Stimulated activated CD4-positive, alpha-beta T cell treated with anti-CD3 and anti-CD28 coated beads, Interleukin-2, amount 100 ng/mL, for 4 hours (primary cell): ENCODE measurements around the gene BNC2.
"Not testable (repeated sequence)": the region's sequence is repeated elsewhere in the genome, so short reads cannot be mapped to it uniquely, and the experiment has no call there.

Experiments used
- DNase-seq: peaks from one replicate; pipeline ENCODE4 v3.0.0-alpha.2; 2020; ENCODE audit warnings: low read depth

The BNC2 gene

DNA sequence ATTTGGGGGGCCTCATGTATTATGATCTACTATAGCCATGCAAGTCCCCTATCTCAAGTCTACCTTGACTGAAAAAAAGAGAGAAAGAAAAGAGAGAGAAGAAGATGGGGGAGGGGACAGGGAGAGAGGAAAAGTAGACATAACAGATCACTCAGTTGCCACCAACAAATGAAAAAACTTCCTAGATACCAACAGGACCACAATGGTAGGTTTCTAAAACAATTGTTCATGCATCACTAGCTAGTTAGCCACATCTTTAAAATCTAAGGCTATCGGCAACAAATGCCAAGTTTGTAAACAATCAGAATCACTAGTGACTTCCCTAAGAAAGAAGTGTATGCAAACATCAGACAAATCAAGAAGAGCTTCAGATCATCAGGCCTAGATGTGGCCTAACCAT, 328.2 kb downstream of the BNC2 start:
- DNase-seq = no peak

DNA sequence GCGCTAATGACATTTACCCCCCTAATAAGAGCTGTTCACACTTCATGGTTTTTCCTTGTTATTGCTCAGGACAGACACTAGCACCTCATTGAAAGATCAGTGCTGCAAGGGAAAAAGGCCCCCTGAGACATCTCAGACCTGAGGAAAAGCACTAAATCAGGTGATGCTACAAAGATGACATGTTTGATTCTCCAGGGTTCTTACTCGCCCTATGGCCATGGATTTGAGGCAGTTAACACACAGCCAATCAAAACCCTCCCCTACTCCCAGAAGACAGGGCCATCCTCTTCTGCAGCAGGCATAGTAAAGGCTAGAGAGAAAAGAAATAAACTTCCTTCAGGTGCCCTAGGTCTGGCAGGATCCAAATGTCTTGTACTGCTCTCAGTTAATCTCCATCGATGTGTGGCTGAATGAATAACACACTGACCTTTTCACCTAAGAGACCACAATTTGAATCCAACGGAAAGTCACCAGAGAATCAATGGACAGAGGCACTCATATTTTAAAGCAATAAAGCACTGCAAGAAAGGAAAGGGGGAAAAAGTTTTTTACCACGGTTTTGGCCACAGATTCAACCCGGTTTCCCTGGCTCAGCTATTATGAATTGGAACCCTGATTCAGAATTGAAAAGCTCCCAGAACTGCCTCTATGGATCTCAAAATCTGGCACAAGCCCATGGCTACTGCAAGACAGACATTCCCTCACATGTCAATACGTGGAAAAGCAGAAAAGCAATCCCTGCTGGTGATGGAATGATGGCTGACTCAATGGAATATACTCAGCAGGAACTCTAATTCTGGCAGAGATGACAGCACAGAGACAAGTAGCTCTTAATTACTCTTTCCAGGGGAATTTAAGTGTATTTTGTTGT, 329.5 kb downstream of the BNC2 start:
- no peak for DNase-seq

DNA sequence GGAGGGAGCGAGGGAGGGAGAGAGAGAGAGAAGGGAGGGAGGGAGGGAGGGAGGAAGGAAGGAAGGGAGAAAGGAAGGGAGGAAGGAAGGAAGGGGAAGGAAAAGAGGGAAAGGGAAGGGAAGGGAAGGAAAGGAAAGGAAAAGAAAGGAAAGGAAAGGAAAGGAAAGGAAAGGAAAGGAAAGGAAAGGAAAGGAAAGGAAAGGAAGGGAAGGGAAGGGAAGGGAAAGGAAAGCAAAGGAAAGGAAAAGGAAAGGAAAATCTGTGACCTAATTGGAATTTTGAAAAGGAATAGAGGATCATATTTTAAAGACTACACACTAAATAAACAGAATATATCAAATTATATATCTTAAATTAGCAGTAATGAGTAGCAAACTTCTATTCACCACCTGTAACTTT, 330.8 kb downstream of the BNC2 start:
- not testable (repeated sequence) for DNase-seq

DNA sequence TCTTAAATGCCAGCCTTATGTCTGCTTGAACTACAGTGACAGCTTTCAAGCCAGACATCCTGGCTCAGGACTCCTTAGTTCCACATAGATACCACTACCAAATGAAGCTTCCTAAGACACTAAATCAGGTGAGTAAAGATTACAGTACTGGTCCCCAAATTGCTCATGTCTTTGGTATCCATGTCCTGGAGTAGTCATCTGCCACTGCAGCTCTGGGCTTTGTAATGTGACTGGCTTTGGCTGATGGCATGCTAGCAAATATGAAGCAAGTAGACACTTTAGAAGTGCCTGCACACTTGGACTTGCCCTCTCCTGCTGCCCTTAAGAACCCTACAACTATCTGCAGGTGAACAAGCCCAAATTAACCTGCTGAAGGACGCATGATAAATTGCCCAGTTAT, 334.9 kb downstream of the BNC2 start:
- DNase-seq = no peak

DNA sequence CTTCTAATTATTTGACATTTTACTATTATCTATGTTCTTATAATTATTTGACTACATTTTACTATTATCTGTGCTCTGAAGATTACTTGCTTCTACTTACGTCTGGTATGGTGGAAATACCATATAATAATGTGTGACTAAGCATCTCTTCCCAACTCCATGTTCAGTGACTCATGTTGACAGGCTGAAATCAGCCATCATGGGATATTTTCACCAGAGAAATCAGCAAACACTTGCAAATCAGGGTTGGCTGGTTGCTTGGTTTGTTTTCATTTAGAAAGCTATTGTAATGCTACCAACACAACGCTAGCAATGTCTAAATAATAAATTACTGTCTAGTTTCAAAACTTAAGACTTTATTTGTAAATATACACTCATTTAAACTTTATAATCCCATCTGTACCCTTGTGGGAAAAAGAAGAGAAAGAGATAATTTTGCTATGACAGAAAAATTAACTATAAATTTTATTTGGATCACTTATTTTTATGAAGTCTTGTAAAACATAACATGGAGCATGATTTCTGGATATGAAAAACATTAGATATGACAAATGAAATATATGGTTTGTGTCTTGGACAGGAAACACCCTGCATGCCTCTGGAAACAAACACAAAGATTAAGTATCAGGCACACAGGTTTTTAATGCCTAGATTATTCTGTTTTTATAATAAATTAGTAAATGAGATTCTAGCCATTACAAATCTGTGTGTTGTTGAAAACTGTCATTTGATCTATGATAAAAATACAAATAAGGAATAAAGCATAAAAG, 337.6 kb downstream of the BNC2 start:
- no peak for DNase-seq

DNA sequence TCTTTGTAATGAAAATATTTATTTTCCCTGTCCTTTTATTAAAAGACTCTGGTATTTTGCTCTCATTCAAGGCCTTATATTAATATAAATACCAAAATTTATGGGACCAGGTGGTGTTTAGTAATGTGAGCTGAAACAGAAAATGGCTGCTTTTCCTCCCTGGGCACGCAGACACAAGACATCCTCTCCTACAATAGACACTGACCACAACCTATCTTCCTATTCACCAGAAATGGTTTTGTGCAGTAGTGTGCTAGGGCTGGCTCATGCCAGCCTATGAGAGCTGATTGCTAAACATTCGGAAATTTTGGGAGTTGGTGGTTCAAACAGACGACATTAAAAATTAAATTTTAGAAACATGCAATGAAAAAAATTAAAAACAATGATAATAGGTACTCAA, 338.2 kb downstream of the BNC2 start:
- DNase-seq = no peak

DNA sequence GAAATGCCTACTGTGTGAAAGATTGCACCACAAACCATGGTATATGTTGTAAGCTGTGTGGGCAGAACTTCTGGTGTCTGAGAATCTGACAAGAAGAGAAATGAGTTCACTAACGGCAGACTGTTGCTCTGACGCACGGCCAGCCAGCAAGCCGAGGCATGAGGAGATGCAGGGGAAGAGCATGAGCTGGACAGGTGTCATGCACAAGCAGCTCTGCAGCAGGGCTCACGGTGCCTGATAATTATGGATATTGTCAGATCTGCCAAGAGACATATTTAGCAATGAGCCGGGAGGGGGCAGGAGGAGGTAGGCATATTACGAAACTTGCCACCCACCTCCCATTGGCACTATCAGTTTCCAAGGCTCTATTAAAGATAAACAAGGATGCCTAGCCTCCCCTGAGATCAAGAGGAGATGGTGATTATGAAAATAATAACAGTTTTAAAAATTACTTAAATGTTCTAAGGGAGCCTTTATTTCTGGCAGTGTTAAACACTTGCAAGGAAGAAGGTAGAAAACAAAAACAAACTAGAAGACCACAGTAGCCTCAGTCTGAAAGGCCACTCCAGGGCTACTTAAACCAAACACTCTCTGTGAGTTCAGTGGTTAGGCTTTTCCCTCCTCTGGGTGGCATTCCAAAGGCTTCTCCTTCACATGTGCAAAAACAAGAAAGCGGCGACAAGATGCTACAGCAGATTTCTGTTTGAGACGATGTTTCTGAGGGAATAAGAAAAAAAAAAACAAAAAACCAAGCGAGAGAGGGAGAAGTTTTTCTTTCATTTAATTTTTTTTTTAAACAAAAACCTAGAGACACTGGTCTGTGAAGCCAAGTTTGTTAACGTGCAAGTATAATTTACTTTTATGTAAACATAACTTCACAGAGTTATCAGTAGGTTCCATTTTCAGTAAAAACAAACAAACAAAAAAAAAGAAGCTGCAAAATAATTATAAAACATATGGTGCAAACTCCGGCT, 339.5 kb downstream of the BNC2 start:
- no peak for DNase-seq

DNA sequence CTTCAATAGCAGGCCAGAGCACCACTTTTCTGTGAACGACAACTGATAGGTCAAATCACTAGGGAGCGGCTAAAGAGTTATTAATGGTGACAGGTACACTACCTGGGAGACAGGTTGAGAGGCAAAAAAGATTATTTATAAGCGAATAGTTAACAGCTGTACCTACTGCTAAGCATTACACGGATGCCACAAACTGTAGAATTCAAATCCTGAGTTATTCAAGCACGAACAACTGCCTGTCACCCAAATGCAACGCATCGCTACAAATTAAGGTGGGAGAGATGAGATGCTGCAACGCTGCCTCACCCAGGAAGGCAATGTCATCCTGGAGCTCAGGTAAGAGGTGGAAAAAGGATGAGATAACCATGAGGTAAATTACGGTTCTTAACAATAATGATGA, 342.9 kb downstream of the BNC2 start:
- no peak for DNase-seq

DNA sequence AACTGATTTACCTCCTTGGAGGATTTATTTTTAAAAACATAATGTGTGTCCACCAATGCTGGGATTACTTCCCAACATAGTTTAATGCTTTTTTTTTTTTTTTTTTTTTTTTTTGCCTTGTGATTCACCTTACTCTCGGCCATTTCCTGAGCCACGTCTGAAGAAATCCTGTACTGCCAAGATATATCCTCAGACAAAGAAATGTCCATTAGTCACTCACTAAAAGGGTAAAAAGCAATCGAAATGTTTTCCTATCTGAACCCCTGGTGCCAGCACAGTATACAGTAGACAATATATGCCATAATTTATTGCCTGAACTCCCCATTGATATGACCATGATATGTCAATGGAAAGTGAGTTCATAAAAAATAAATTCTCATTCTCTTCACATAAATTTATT, 344.1 kb downstream of the BNC2 start:
- DNase-seq = no peak

DNA sequence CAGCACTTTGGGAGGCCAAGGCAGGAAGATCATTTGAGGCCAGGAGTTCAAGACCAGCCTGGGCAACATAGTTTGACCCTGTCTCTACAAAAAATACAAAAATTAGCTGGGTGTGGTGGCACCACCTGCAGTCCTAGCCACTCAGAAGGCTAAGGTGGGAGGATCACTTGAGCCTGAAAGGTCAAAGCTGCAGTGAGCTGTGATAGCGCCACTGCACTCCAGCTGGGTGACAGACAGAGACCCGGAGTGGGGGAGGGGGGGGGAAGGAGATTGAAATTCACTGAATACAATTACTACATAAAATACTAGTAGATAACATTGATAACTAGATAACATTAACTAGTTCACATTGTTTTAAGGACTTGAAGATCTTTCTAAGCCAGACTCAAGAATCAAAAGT, 345.6 kb downstream of the BNC2 start:
- no peak for DNase-seq

DNA sequence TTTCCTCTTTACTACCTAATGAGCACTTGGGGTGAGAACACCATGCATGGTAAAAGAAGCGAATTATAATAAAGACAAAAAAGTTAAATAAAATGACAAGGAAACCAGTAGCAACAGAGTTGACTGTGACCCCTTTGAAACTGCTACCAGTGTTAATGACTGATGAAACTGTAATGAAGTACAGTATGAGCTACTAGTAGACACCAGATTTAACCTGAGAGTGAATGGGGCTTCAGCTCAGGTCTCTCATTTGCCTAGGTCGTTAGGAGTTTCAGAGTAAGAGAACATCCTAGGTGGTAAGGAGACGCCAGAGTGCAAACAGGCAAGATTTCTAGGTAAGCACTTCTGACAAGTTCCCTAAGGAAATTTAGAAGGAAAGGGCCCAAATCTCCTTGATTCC, 346.4 kb downstream of the BNC2 start:
- no peak for DNase-seq

DNA sequence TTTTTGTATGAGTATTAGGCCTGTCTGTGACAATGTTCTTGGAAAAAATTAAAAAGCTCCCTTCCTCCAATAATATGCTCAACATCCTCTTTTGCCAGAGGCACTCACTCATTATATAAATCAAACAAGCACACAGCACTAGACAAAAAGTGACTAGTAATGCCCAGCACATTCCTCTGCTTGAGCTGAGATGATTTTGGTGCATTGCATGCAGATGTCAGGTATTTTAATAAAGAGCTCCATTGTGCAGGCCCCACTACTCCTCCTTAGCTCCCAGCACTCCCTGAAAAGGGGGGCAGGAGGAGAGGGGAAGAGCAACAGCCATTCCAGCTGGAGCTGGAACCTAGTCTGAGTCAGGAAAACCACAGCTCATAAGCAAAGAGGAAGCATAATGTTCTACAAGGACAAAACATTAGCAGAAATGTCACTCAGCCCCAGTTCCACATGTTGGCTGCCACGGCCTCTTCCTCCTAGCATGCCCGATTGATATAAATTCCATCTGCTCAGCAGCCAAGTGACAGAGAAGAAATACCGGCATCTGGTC, 348.5 kb downstream of the BNC2 start:
- no peak for DNase-seq

DNA sequence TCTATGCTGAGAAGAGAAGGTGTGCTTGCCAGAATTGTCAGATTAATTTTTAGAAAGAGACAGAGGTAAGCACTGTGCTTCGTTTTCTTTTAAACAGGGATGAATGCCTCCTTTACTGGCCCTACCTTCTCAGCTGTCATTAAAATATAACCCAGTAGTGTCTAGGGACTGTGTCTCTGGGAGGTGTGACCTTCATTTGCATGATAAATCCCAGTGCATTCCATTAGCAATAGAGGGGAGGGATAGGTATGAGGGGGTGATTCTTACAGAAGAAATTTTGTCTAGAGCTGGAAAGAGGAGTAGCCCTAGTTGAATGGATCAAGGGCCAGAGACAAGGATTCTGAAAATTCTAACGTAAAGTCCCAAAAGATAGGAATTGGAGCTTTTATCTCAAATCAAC, 351.5 kb downstream of the BNC2 start:
- no peak for DNase-seq

DNA sequence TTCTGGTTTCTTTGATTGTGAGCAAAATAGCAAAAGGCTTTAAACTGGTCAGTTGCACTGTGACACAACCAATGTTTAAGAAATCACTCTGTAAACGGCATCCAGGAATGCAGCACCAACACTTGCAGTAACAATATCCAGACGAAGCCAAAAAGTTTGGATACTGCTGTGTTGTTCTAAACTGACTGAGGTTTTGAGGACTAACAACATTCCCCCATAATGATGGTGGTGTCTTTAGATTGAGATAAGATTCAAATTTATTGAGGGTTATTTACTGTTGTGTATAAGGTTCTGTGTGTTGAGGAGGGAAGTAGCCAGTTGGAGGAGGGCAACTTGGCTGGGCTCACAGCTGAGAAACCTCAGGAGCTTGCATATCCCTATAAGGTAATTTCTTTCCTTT, 353.6 kb downstream of the BNC2 start:
- DNase-seq = no peak

DNA sequence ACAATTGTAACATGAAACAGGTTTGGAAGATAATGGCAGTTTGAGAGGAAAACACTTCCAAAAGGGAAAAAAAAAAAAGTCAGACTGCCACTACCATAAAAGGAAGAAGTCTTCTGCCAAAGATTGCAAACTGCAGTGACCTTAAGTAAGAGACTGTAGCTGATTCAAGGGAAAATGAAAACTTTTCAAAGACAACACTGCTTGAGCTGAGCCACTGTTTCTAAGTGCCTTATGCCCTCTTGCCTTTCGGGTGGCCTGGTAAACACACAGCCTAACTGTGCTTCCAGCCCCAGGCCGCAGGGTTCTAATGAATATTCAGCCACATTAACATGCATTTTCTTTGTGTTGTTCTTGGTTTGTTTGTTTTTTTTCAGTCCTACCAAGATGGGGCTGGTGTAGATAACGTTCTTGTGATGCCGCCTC, 354.6 kb downstream of the BNC2 start:
- no peak for DNase-seq

DNA sequence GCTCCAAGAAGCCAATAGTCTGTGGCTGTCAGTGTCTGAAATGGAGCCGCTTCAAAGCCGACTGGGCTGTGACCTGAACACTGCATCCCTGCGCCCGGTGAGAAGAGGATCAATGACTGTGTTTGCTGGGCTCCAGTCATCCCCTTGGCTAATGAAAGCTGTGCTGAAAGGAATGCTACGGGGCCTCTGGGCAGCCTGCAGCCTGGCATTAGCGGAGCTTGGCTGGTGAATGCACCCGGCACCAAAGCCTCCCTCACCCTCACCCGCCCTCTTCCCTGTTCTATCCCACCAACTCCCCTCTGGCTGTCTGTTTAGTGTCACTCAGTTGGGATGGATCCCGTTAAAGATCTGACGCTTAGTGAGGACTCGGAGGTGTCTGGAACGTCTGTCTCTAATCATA, 355.3 kb downstream of the BNC2 start:
- DNase-seq = no peak

DNA sequence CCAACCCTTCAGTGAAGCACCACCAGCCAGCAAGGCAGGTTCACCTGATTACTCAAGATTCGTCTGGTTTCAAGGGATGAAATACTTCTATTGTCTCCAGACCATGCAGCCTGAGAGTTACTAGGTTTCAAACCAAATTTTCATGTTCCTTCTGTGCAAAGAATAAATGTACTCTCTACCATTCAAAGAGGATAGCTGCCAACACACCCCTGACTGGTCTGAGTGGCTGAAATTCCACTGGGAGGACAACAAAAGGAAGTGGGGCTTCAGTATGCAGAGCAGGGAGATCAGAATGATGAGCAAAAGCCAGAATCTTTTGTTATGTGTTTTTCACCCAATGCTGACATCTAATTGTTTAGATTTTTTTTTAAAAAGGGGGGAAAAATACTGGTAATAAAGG, 356.3 kb downstream of the BNC2 start:
- DNase-seq = no peak

DNA sequence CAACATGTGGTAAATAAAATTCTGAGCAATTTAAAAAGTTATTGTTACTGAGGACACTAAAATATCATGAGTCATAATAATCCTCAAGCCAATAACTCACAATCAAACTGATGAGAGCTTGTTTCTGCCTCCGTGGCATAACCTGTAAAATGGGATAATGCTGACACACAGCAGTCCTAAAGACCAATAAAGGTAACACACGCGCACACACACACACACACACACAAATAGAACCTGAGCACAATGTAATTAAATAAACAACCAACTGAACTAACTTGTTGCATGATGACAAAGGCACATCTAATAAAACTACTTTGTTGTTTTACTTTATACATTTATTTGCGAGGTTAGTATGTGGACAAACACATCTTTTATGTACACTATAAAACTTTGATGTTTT, 358.2 kb downstream of the BNC2 start:
- no peak for DNase-seq

DNA sequence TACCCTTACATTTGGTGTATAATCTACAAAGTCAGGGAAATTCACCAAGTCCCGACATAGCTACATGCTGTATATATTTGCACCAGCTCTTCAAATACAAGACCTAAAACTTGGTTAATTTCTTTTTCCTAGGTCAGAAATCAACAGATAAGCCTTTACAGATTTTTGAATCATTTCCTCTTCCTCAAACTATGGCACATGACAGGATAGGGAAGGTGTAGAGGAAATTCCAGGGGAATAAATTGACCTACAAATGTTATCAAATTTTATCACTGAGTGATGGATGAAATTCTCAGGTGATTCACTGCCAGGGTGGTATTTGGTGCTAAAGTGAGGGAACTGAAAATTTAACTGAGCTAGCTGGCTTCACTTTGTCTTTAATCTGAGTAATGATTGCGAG, 360.0 kb downstream of the BNC2 start:
- DNase-seq = no peak

DNA sequence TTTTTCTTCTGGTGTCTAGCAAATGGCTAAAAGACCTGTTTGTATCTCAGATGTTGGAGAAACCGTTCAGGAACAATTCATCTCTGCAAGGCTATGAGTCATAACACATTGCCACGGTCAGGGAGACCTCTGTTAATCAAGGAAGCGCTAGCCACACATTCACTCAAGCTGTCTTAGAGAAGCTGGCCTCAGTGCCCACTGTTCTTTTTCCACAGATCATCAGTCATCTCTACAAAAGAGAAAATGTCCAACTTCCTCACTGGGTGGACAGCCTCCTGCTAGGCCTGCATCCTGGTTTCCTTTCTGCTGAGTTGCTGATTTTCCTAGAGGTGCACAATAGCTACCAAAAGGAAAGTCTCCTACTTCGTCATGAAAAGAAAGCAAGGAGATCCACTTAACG, 360.5 kb downstream of the BNC2 start:
- DNase-seq = no peak

DNA sequence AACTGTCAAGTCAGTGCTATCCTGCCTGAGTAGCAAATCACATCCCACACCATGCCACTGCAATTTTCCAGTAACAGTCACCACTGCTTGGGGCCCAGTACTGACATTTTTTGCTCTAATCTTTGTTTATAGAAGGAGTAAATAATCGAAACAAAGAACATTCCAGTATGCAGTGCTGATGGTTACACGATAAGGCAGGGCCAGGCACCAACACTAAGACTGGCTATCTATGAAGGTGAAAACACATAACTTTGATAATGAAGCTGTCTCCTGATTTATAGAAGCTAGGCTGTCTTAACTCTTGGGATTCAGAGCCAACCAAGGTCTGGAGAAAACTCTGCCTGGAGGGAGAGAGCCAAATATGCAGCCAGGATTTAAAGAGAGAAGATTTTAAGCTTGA, 365.3 kb downstream of the BNC2 start:
- no peak for DNase-seq

DNA sequence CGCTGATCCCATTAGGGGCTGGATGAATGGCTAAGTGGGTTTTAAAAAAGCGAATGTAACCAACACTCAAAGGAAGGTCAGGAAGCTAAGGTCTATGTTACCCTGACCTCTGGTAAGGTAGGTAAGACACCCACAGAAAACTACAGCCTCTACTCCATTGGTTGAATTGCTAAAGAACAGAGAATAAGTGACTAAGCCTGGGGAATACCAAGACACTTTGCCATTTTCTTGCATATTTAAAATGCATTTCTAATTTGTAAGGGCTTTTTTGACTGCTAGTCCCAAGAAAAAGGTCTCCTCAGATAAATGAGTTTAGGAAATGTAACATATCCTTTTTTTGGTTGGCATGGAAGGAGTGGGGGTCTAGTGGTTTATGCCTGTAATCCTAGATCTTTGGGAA, 368.7 kb downstream of the BNC2 start:
- DNase-seq = no peak
